Stimulated activated CD4-positive, alpha-beta T cell treated with anti-CD3 and anti-CD28 coated beads, Interleukin-4, amount 100 ng/mL, for 4 hours (primary cell): ENCODE results near the gene PHC2.

Experiments used
- DNase-seq, 2 experiments: peaks; one replicate each; pipeline ENCODE4 v3.0.0-alpha.2; 2020

PHC2 gene

GRCh38 chr1:33454646-33455282, 23.9 kb upstream of the PHC2 start:
- DNase-seq = no peak

GRCh38 chr1:33446590-33446989, 15.7 kb upstream of the PHC2 start:
- DNase-seq = no peak

GRCh38 chr1:33445108-33445507, 14.2 kb upstream of the PHC2 start:
- DNase-seq = no peak

GRCh38 chr1:33443705-33444180, 12.8 kb upstream of the PHC2 start:
- DNase-seq = no peak

- no peak for DNase-seq
These were observed 12.3 kb upstream of the PHC2 start for GRCh38 chr1:33443080-33443704.

GRCh38 chr1:33442141-33442540, 11.2 kb upstream of the PHC2 start:
- no peak for DNase-seq

GRCh38 chr1:33441088-33441745, 10.3 kb upstream of the PHC2 start:
- DNase-seq = no peak

- DNase-seq = no peak
These were observed 8.8 kb upstream of the PHC2 start for GRCh38 chr1:33439662-33440061.

GRCh38 chr1:33438364-33439160, 7.7 kb upstream of the PHC2 start:
- no peak for DNase-seq

GRCh38 chr1:33436557-33437285, 5.8 kb upstream of the PHC2 start:
- DNase-seq = no peak

GRCh38 chr1:33435096-33435820, 4.4 kb upstream of the PHC2 start:
- no peak for DNase-seq

GRCh38 chr1:33434363-33434750, 3.5 kb upstream of the PHC2 start:
- no peak for DNase-seq

GRCh38 chr1:33433509-33434362, 2.8 kb upstream of the PHC2 start:
- no peak for DNase-seq

- DNase-seq = peak in 1 of 2 experiments; percentile 13
These were observed 821 bp downstream of the PHC2 start for GRCh38 chr1:33429856-33430691.

- no peak for DNase-seq
These were observed 1.6 kb downstream of the PHC2 start for GRCh38 chr1:33429332-33429731.

- DNase-seq = no peak
These were observed 2.2 kb downstream of the PHC2 start for GRCh38 chr1:33428661-33429060.

- DNase-seq = no peak
These were observed 4.0 kb downstream of the PHC2 start for GRCh38 chr1:33426916-33427315.

- no peak for DNase-seq
These were observed 5.0 kb downstream of the PHC2 start for GRCh38 chr1:33425900-33426299.

- no peak for DNase-seq
These were observed 6.3 kb downstream of the PHC2 start for GRCh38 chr1:33424610-33425009.

GRCh38 chr1:33424205-33424604, 6.7 kb downstream of the PHC2 start:
- DNase-seq = no peak
